DOHH2 (cell line): ENCODE measurements around the gene AAMP.

Experiments used
- H3F3A ChIP-seq: fragments of 200-600 bp; sonication (generic), shearing (Covaris generic); 2 replicates; pipeline ENCODE4 v1.6.0; 2016; ENCODE audit warnings: antibody characterized with exemption, mild to moderate bottlenecking; ENCODE audit not compliant: control insufficient read depth, insufficient read depth
- H3K27ac ChIP-seq: fragments of 200-600 bp; sonication (generic); 2 replicates; pipeline ENCODE4 v1.5.1; 2014; ENCODE audit warnings: low read depth, mild to moderate bottlenecking, low read length, moderate library complexity
- H3K27me3 ChIP-seq: fragments of 200-600 bp; sonication (generic); 2 replicates; pipeline ENCODE4 v1.6.1; 2014; ENCODE audit warnings: mild to moderate bottlenecking, low read length, mixed read lengths; ENCODE audit not compliant: control insufficient read depth
- H3K36me3 ChIP-seq: fragments of 200-600 bp; sonication (generic); 2 replicates; pipeline ENCODE4 v1.6.1; 2014; ENCODE audit warnings: mild to moderate bottlenecking, low read length, moderate library complexity, mixed read lengths; ENCODE audit not compliant: control insufficient read depth
- H3K4me1 ChIP-seq: fragments of 200-600 bp; sonication (generic); 2 replicates; pipeline ENCODE4 v1.6.1; 2014; ENCODE audit warnings: mild to moderate bottlenecking, low read length, mixed read lengths; ENCODE audit not compliant: control insufficient read depth
- H3K4me2 ChIP-seq: fragments of 200-600 bp; sonication (generic); 2 replicates; pipeline ENCODE4 v1.6.0; 2014; ENCODE audit warnings: mild to moderate bottlenecking, low read length, moderate library complexity
- H3K4me3 ChIP-seq: fragments of 200-600 bp; sonication (generic); 2 replicates; pipeline ENCODE4 v1.5.1; 2014; ENCODE audit warnings: mild to moderate bottlenecking, low read length, mixed read lengths
- H3K79me2 ChIP-seq: fragments of 200-600 bp; sonication (generic); 2 replicates; pipeline ENCODE4 v1.6.1; 2014; ENCODE audit warnings: mild to moderate bottlenecking, low read length, mixed read lengths; ENCODE audit not compliant: control insufficient read depth
- H3K9me2 ChIP-seq: fragments of 200-600 bp; sonication (generic); replicated peaks from 2 replicates; pipeline ENCODE4 v1.6.1; 2014; ENCODE audit warnings: mild to moderate bottlenecking, low read length, mixed read lengths; ENCODE audit not compliant: control insufficient read depth
- H3K9me3 ChIP-seq: fragments of 200-600 bp; sonication (generic); 2 replicates; pipeline ENCODE4 v1.6.1; 2014; ENCODE audit warnings: antibody characterized with exemption, low read length, mixed read lengths; ENCODE audit not compliant: control insufficient read depth, insufficient read depth
- H4K20me1 ChIP-seq: fragments of 200-600 bp; sonication (generic); 2 replicates; pipeline ENCODE4 v1.6.0; 2014; ENCODE audit warnings: low read depth, mild to moderate bottlenecking, antibody characterized with exemption, low read length, moderate library complexity; ENCODE audit not compliant: control insufficient read depth, insufficient read depth
- EZH2phosphoT487 ChIP-seq: fragments of 200-600 bp; sonication (generic); IDR thresholded peaks from 2 replicates; pipeline ENCODE4 v1.6.1; 2017; ENCODE audit warnings: borderline replicate concordance, mild to moderate bottlenecking, antibody characterized with exemption, low read length, moderate library complexity, mixed read lengths
- TF ChIP-seq, protein P1 (sequence below): fragments of 200-600 bp; sonication (generic); IDR thresholded peaks from one replicate; pipeline ENCODE4 v1.5.1; 2014; ENCODE audit warnings: antibody characterized with exemption, mild to moderate bottlenecking, low read depth, low read length; ENCODE audit not compliant: poor library complexity, severe bottlenecking

Gene AAMP

DNA sequence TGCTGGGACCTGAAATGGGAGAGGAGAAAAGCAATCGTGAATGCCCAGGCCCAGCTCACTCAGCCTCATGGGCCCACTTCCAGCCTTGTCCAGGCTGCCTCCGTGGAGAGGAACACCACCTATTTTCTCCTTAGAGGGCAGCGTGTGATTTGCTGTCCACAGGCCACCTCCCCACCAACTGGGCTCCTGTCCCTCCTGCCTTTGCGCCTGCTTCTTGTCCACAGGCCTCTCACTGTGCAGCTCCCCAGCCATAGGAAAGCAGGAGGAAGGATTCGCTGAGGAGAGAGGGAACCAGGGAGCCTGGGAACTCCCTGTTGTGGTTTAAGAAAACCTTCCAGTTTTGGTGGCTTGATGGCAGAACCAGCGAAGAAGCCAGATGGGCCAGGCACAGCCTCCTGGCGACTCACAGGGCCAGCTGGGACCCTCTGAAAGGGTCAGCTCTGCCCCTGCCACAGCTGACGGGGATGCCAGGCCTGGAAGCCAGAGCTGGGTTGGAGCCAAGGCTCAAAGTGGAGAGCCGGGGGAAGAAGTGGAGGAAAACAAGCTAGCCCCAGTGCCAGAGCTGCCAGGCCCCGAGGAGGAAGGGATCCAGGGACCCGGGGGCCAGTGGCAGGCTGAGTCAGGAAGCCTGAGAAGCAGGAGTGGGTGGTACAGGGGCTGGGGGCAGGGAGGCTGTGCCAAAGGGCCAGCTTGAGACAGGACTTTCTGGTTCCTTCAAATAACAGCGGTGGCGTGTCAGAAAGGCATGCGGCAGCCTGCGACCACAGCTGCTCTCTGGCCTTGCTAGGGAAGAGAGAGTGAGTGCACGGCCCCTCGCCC, 12.4 kb upstream of the AAMP start:
- H3K79me2 ChIP-seq, result peaks cover 20% of the 10 kb centered on the region
- H3K27ac ChIP-seq, result no peak overlapping the region
- no peak overlapping the region for H3K4me2 ChIP-seq
- peaks cover 8% of the 10 kb centered on the region; the same call in 1 of the 2 replicates for H3K36me3 ChIP-seq
- no peaks in the 10 kb centered on the region for H4K20me1 ChIP-seq
- no peaks in the 10 kb centered on the region for H3K9me2 ChIP-seq
- no peak overlapping the region for H3K4me3 ChIP-seq
- H3K9me3 ChIP-seq, result no peaks in the 10 kb centered on the region
- H3K4me1 ChIP-seq, result peaks cover 17% of the 10 kb centered on the region
- no peaks in the 10 kb centered on the region for H3K27me3 ChIP-seq
- no peak for TF ChIP-seq EZH2phosphoT487
- TF ChIP-seq, protein P1, sequence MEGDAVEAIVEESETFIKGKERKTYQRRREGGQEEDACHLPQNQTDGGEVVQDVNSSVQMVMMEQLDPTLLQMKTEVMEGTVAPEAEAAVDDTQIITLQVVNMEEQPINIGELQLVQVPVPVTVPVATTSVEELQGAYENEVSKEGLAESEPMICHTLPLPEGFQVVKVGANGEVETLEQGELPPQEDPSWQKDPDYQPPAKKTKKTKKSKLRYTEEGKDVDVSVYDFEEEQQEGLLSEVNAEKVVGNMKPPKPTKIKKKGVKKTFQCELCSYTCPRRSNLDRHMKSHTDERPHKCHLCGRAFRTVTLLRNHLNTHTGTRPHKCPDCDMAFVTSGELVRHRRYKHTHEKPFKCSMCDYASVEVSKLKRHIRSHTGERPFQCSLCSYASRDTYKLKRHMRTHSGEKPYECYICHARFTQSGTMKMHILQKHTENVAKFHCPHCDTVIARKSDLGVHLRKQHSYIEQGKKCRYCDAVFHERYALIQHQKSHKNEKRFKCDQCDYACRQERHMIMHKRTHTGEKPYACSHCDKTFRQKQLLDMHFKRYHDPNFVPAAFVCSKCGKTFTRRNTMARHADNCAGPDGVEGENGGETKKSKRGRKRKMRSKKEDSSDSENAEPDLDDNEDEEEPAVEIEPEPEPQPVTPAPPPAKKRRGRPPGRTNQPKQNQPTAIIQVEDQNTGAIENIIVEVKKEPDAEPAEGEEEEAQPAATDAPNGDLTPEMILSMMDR, result no peak
- no peaks in the 10 kb centered on the region for H3F3A ChIP-seq

DNA sequence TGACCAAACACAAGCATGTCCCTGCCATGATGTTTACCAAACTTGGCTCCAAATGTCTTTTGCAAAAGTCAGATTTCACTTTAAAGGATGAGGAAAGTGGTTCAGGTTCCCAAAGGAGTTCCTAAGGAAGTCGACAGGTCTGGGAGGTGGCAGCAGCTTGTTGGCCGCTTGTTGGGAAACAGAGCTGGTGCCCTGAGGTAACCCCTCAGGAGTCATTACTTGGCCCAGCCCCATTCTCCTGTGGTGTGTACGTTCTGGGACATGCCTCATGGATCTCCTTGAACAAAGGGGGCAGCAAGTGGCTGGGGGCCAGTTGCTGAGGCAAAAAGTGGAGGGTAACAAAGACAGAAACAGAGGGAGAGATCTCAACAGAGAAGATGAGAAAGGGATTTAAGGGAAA, 11.5 kb upstream of the AAMP start:
- TF ChIP-seq, protein P1, result no peak
- no peak for TF ChIP-seq EZH2phosphoT487
- H3K79me2 ChIP-seq, result peaks cover 14% of the 10 kb centered on the region
- no peaks in the 10 kb centered on the region for H3K27me3 ChIP-seq
- H3K9me3 ChIP-seq, result no peaks in the 10 kb centered on the region
- H3K9me2 ChIP-seq, result no peaks in the 10 kb centered on the region
- H3K4me1 ChIP-seq, result peaks cover 8% of the 10 kb centered on the region
- no peaks in the 10 kb centered on the region for H4K20me1 ChIP-seq
- no peaks in the 10 kb centered on the region for H3F3A ChIP-seq
- peaks cover 18% of the 10 kb centered on the region for H3K36me3 ChIP-seq
- no peak overlapping the region for H3K4me3 ChIP-seq
- H3K27ac ChIP-seq, result no peak overlapping the region
- no peak overlapping the region for H3K4me2 ChIP-seq

DNA sequence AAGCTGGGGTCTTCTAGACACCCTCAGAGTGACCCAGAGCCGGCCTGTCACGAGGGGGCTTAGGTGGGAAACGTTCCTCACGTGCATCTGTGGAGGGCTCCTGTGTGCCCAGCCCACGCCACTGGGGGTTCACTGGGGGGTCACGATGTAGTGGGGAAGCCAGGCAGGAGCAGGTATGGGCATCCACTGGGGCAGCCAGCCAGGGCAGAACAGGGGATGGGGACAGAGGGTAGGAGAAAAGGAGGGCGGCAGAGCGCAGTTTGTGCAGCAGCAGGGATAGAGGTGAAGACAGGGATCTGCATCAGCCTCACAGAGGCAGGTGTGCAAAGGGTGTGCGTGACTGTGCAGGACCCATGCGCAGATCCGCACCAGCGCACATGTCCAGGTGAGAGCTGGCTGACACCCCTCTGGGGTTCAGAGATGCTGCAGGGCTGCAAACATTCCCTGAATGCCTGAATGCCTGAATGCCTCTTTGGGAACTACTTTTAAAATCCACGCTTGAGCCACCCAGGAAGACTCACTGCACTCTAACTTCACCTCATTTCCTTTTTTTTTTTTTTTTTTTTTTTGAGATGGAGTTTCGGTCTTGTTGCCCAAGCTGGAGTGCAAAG, 10.4 kb upstream of the AAMP start:
- H3K4me3 ChIP-seq, result no peak overlapping the region
- no peaks in the 10 kb centered on the region for H3K27me3 ChIP-seq
- no peaks in the 10 kb centered on the region for H3K4me1 ChIP-seq
- H3K9me2 ChIP-seq, result no peaks in the 10 kb centered on the region
- peaks cover 28% of the 10 kb centered on the region for H3K36me3 ChIP-seq
- H3F3A ChIP-seq, result no peaks in the 10 kb centered on the region
- no peaks in the 10 kb centered on the region for H3K9me3 ChIP-seq
- H3K4me2 ChIP-seq, result no peak overlapping the region
- no peak overlapping the region for H3K27ac ChIP-seq
- TF ChIP-seq EZH2phosphoT487, result no peak
- TF ChIP-seq, protein P1, result no peak
- H3K79me2 ChIP-seq, result peaks cover 4% of the 10 kb centered on the region; the same call in 1 of the 2 replicates
- H4K20me1 ChIP-seq, result no peaks in the 10 kb centered on the region
